NCI-H146 treated with DMSO at 0.1 percent for 48 hours (cell line): ENCODE data around the gene EPG5.
"Not testable (repeated sequence)": the region's sequence is repeated elsewhere in the genome, so short reads cannot be mapped to it uniquely, and the experiment has no call there.

Source experiments
- DNase-seq: peaks from one replicate; lab custom pipeline; 2025; ENCODE audit not compliant: unreplicated experiment; lab: John Stamatoyannopoulos, UW

The EPG5 gene

DNA sequence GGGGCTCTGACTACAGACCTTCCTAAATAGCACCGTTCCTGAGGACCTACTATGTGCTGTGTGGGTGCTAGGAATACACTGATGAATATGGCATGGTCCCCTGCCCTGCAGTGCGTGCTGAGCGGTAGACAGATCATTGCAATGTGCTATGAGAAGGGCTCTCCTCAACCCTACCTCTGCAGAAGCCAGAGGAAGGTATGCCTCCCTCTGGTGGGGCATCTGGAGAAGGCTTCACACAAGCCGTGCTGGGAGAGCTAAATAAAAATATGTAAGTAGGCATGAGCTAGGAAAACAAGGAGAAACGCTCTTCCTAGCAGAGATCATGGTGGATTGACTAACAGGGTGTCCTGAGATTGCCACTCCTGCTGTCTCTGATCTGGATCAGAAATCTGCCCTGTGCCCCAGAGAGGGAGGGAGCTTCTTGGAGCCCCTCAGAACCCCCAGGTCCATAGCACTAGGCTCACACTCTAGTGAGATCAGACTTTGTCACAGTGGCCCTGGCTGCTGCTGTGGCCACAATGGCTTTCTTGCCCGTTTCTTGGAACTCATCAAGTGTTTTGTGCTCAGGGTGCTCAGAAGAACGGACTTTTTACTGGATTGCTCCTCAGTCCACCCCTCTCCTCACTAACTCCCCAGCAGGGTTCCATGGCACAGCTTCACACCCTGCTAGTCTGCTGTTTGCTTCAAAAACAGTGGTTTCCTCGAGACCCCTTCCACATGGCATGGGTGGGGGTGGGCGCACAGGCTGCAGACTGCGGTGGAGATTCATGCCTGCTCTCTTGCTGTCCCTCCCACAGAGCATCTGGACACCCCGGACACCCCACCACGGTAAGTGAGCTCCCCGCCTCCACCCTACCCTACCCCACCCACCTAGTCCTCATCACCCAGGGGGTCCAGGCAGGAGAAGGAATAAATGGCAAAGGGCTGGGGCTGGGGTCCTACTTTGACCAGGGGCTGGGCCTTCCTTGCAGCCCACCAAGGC is 127.4 kb downstream of the EPG5 start:
- peak; percentile 28 for DNase-seq

DNA sequence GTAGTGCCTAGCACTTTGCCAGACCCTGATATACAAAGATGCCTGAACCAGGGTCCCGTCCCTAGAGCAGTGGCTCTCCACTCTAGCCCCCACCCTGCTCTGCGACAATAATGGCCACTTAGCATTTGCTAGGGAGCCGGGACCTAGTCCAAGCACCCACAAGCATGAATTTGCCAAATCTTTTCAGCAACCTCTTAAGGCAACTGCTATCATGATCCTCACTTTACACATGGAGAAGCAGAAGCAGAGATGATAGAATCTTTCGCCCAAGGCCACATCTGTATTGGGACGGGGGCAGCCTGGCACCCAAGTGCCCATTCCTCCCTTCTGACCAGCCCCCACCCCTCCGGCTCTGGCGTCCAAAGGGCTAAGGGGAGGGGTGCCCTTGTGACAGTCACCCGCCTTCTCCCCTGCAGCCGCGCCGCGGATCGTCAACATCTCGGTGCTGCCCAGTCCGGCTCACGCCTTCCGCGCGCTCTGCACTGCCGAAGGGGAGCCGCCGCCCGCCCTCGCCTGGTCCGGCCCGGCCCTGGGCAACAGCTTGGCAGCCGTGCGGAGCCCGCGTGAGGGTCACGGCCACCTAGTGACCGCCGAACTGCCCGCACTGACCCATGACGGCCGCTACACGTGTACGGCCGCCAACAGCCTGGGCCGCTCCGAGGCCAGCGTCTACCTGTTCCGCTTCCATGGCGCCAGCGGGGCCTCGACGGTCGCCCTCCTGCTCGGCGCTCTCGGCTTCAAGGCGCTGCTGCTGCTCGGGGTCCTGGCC is 128.6 kb downstream of the EPG5 start:
- no peak for DNase-seq

GRCh38 chr18:45837283-45838070 is 129.7 kb downstream of the EPG5 start:
- DNase-seq, result no peak

DNA sequence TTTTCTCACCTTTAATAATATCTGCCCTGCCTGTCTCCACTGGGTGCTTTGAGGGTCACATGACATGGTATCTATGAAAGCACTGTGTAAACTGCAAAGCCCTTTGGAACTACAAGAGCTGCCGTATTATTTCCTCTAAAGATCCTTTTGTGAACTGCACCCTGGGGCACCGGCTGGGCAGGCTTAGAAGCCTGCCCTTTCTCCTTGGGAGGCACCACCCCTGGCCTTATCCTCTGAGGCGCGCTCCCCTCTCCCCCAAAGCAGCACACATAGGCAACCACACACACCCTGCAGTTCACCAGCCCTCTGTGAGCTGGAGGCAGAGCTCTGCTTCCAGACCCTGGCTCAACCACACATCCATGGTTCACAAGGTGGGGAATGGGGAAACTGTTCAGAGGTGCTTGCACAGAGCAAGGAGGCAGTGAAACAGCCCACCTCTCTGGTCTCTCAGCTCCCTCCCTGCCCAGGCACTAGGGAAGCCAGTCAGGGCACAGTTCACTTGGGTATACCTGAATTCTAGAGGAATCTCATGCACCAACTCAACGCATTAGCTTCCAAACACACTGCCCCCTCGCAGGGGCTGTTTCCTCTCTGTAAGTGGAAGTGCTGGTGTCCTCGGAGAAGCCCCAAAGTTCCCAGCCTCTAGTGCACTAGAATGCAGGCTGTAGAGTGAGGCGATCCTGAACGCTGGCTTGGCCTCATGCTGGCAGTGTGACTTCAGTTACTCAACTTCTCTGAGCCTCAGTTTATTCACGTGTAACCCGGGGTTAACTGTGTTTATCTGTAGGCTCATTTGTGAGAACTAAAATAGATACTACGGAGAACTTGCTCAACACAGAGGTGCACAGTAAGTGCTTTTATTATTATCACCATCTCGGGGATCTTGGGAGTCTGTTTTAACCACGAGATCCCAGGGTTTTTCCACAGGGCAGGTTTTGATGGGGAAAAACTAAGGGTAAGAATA is 130.6 kb downstream of the EPG5 start:
- DNase-seq, result peak; percentile 54

GRCh38 chr18:45835057-45835636 is 132.0 kb downstream of the EPG5 start:
- DNase-seq, result no peak

DNA sequence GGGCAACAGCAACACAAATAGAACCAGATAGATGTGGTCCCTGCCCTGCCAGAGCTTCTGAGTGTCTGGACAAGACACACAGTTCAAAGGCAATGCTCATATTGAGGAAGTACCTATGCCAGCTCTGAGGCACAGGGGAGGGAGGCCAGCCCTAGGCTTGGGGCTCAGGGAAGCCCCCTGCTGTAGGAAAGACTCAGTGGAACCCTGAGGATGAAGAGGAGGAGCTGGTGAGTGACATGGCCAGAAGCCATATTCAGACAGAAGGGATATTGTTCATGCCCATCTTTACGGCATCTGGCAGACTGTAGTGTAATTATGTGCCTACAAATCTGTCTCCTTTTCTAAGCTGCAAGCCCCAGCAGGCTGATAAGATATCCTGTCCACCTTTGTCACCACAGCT is 132.8 kb downstream of the EPG5 start:
- DNase-seq, result no peak

DNA sequence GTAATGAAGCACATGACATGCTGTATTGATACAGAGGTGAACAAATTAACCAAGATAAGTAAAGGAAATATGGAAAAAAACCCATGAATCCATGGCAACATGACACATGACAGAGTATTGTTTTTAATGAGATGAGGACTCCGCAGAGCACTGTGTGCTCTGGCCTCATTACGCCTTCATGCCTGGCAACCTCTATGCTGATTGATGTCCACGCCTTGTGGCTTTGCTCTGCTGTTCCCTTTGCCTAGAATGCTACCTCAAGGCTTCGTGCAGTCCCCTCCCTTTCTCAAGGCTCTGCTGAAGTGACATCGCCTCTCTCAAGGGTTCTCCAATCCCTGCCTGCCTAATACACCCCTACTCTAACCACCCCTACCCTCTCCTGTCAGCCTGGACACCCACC is 133.3 kb downstream of the EPG5 start:
- no peak for DNase-seq

DNA sequence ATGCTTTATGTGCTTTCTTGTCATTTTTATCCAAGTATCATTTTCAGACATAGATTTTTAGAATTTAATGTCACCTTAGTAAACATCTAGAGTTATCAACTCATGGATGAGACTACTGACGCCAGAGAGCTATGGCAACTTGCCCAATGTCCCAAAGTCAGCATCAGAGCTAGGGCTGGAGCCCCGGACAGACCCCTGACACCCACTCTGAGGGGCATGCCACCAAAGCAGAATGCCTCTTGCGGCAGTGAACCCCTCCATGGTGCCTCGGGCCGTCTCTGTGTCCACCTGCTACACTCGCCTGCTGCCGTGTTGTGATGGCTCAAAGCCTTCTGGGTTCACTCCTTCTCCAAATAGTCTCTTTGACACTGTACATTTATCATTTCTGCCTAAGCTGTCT is 136.2 kb downstream of the EPG5 start:
- DNase-seq, result no peak

- DNase-seq, result no peak
These were observed 137.3 kb downstream of the EPG5 start for GRCh38 chr18:45829855-45830254.

DNA sequence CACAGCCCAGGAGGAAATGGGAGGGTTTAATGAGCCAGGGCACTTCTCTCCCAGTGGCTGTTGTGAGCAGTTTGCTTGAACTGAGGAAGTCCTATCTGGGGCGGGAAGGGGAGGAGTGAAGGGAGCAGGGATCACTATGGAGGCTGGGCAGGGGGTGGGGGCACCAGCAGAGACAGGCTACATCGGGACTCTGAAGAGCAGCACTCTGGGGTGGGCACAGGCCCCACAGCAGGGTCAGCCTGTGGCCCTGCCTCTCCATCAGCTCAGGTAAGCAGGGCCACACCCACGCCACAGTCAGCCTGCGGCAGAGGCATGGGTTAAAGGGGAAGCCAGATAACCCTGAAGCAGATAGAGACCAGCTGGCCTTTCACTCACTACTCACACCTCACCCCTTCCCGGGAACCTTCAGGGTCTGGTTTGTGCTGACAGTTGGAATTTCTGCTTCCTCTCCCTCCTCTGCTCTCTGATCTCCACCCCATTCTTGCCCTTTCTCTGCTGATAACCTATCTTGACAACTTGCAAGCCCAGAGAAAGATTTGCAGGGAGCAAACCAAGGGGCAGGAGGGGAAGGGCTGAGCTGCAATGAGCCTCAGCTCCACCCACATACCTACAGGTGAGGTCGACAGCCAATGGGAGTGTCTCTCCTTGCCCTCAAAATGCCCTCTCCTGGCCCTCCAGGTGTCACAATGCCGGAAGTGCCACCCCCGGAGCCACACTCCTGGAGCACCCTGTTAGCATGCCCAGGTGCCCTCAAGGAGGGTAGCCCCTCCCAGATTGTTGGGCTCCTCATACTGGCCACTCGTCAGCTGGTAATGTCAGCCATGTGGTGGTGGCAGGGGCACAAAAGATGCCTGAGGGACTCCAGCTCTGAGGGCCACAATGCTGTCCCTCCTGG is 138.0 kb downstream of the EPG5 start:
- no peak for DNase-seq

DNA sequence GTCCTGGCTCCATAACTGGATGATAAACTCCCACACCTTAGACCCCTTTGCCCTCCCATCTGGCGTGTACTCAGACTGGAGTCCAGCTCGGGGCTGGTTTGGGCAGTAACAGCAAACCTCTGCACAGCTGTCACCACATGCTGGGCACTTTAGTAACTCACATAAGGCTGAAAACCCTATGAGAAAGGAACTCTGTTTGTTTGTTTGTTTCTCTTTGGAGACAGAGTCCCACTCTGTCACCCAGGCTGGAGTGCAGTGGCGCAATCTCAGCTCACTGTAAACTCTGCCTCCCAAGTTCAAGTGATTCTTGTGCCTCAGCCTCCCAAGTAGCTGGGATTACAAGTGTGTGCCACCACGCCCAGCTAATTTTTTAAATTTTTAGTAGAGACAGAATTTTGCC is 140.4 kb downstream of the EPG5 start:
- DNase-seq, result not testable (repeated sequence)

GRCh38 chr18:45826084-45826483 is 141.0 kb downstream of the EPG5 start:
- DNase-seq, result no peak

DNA sequence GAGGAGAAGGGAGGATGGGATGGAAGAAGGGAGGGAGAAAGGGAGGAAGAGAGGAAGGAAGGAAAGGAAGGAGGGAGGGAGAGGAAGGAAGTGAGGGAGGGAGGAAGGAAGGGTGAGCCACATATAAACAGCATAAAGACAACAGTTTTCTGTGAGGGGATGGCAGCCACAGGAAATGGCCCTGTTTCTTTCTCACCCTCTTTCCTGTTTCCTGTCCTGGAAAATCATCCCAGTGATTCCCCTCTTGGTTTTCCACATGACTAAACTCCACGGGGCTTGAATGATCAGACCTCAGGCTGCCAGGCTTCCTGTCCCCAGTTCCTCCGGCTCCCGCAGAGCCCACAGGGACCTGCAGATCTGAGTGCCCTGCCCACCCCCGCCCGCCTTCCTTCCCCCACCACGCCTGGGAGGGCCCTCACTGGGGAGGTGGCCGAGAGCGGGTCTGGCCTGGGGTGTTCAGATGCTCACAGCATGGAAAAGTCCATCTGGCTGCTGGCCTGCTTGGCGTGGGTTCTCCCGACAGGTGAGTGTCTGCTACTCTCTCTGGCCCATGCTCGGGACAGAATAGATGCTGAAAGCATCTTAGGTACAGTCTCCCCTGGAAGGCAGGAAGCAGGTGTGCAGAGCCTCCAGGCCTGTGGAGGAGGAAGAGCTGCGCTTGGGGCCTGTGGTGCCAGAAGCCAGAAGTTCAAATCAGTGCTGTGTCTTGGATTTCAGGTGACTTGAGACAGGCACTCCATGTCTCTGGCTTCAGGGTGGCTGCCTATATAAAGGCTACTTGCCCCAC is 141.7 kb downstream of the EPG5 start, which contains the start of gene SIGLEC15:
Gene SIGLEC15, plus strand, starts transcription at position 418 of the 787 bp plus-strand sequence. Its CDS starts 54 bp downstream, at position 472.
- no peak for DNase-seq

DNA sequence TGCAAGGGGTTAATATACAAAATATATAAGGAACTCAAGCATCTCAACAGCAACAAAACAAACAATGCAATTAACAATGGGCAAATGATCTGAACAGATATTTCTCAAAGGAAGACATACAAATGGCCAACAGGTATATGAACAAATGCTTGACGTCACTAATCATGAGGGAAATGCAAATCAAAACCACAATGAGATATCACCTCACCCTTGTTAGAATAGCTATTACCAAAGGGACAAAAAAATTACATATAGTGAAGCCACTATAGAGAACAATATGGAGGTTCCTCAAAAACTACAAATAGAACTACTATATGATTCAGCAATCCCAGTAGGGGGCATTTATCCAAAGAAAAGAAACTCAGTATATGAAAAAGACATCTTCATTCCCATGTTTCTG is 145.4 kb downstream of the EPG5 start:
- DNase-seq, result no peak

DNA sequence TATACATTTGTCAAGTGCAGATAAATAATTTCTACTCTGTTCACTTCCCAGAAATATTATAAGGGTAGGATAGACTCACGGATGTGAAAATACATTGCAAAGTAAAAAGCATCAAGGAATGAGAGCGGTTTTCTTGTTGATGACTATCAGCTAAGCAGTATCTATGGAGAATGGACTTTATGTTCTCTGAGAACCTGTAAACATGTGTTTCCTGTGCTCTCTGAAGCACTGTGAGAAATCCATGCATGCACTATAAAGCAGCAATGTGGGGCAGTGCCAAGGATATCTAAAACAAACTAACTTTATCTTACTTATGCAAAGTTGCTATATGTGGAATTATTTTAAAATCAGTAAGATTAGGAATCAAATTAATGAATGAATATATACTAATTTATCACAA is 146.1 kb downstream of the EPG5 start:
- no peak for DNase-seq

DNA sequence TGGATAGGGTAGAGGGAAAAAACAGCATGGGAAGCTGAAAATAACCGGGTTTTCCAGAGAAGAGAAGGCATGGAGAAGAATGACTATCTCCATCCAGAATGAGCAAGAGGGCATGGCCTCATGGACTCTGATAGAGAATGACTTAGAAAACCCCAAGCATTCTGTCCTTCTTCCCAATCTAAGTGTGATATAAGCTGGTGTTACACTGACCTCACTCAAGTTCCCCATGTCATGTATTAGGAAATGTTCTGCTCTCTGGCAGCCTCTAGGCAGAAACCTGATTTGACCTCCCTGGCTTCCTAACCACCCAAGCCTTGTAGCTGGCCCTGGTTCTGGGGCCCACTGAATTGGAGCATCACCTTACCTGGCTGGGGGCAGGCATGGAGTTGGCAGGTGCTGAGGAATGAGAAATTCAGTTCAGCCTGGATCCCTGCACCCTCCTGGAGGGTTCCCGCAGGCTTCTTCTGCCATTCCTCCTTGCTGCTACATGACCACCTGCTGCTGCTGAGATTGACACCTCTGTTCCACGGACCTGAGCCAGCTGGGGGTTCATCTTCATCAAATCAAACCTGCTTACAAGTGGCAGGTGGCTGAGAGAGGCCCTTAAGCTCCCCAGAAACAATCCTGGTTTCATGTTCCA is 146.9 kb downstream of the EPG5 start:
- no peak for DNase-seq

- DNase-seq, result not testable (repeated sequence)
These were observed 148.4 kb downstream of the EPG5 start for GRCh38 chr18:45818765-45819164.
